AG10803 (cell line): ENCODE results near the gene DTNB.

Source experiments
- DNase-seq: peaks from one replicate; pipeline ENCODE4 v3.0.0; 2010; ENCODE audit warnings: low read depth
- H3K4me3 ChIP-seq: 2 replicates; pipeline ENCODE4 v1.5.1; 2011; ENCODE audit warnings: mild to moderate bottlenecking, low read length, control low read depth
- TF ChIP-seq, protein P1 (sequence below): conservative IDR thresholded peaks from 2 replicates; pipeline ENCODE4 v1.5.1; 2011; ENCODE audit warnings: mild to moderate bottlenecking, low read length, control low read depth, inconsistent platforms

The DTNB gene

DNA sequence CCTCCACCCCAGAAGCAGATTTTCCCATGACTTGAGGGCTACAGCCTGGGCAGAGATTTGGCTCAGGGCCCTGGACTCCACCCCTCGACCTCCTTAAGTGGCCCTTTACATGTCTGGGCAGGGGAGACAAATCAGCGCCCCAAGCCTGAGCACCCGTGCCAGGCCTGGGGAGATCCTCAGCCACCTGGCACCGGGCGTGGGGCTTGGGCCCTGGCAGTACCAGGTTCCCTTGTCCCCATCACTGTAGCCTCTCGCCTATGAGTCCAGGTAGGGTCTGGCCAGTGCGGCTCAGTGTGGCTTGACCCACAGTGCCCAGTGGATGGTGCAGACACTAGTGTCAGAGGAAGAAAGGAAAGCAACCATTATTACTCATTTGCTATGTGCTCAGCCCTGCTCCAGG is 309.6 kb downstream of the DTNB start:
- no peak for DNase-seq
- TF ChIP-seq, protein P1, sequence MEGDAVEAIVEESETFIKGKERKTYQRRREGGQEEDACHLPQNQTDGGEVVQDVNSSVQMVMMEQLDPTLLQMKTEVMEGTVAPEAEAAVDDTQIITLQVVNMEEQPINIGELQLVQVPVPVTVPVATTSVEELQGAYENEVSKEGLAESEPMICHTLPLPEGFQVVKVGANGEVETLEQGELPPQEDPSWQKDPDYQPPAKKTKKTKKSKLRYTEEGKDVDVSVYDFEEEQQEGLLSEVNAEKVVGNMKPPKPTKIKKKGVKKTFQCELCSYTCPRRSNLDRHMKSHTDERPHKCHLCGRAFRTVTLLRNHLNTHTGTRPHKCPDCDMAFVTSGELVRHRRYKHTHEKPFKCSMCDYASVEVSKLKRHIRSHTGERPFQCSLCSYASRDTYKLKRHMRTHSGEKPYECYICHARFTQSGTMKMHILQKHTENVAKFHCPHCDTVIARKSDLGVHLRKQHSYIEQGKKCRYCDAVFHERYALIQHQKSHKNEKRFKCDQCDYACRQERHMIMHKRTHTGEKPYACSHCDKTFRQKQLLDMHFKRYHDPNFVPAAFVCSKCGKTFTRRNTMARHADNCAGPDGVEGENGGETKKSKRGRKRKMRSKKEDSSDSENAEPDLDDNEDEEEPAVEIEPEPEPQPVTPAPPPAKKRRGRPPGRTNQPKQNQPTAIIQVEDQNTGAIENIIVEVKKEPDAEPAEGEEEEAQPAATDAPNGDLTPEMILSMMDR = no peak
- H3K4me3 ChIP-seq = no peak overlapping the region

DNA sequence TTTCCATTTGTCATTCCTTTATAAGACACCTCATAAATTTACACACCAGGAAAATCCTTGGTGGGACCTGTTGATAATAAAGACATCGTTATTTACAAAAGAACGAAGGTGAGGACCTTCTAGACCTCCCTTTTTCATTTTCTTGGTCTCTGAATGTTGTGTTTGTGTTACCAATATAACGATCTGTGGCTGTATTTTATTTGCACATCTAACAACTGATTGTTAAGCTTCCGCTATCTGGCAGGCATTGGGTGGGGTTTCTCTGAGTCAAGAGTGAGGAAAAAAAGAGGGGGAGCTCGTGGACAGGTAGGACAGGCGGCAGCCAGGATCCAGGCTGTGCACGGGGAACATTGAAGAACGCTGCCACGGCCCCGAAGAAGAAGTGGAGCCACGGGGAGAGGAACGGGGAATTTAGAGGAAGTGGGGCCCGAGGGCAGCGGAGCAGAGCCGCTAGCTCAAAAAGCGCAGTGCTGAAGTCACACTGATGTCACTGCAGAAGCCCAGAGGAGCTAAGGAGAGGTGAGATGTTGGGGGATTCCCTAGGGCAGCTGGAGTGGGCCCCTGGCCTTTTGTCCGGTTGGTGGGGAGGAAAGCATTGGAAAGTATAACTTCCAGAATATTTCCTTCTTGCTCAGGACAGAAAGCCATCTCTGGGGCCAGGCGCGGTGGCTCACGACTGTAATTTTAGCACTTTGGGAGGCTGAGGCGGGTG is 310.8 kb downstream of the DTNB start:
- TF ChIP-seq, protein P1 = no peak
- peak overlapping the region; percentile 52 for H3K4me3 ChIP-seq
- no peak for DNase-seq

DNA sequence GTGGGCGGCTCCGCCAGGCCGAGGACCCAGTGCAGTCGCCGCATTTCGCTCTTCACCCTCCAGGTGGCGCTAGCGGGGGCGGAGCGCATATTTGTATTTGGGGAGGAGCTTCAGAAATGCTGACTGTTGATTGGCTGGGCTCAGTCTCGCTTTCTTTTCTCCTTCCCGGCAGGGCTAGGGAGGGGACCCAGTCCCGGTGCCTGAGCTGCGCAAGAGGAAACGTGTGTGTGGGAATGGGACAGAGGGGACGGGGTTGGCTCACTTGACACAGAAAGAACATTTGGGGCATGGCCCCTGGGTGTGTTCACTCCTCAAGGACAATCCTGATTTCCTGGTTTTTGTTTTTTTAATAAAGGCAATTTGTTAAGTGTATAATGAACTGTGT is 311.3 kb downstream of the DTNB start:
- H3K4me3 ChIP-seq = peak overlapping the region; percentile 52
- DNase-seq = peak; percentile 85
- TF ChIP-seq, protein P1 = peak; percentile 86

DNA sequence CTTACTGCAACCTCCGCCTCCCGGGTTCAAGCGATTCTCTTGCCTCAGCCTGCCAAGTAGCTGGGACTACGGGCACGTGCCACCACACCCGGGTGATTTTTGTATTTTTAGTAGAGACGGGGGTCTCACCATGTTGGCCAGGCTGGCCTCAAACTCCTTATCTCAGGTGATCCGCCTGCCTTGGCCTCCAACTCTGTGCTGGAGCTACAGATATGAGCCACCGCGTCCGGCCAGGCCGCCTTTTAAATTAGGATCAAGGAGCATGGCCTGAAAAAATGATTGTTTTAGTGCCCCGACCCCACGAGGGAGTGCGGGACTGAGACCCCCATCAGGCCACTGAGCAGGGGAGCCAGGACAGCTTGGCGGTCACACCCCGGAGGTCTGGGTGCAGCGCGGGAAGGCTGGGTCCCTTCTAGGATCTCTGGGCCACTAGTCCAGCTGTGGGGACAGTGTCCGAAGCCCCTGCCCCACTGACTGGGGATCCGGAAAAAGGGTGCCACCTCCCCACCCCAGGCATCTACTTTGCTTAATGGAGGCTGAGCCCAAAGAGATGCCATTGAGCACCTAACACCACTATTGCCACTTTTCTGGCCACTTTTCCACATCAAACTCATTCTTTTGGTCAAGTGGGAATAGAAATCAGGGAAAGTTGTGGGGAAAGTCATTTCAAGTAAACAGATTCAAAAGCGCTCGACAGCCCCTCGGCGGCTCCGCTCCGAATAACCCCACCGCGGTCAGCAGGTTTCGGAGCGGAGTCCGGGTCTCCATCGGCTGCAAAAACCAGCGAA is 311.9 kb downstream of the DTNB start:
- TF ChIP-seq, protein P1 = no peak
- DNase-seq = no peak

GRCh38 chr2:25358836-25359235 is 314.5 kb downstream of the DTNB start:
- DNase-seq = no peak
- TF ChIP-seq, protein P1 = no peak
- H3K4me3 ChIP-seq = no peak overlapping the region

More for the DNA sequence above, 311.9 kb downstream of the DTNB start:
- H3K4me3 ChIP-seq = peak overlapping the region; percentile 36

DNA sequence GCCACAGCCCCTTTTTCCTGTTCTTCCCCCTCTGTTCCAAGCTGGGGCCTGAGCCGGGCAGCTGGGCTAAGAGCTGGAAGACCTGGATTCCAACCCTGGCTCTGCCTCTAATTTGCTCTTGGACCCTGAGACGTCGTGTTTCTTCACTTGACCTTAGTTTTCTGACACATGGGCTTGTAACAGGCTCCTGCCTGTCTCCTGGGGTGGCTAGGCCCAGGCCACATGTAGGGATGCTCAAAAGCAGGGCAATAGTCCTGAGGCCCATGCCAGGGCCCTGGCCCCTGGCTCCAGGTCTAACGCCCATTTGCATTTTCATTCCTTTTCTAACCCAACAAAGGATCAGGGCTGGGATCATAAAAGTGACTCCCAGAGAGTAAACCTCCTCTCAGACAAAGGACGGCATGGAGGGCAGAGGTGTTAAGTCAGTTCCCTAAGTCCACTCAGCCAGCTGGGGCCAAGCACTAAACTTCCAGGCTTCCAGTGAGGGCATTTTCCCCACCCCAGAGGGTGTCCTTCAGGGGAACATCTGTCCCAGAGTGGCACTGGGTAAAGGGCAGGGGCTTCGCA is 315.0 kb downstream of the DTNB start:
- TF ChIP-seq, protein P1 = no peak
- DNase-seq = no peak

More for the DNA sequence above, 315.0 kb downstream of the DTNB start:
- no peak overlapping the region for H3K4me3 ChIP-seq
